ENCODE results near the gene AVPI1.
"Not testable (repeated sequence)": the region's sequence is repeated elsewhere in the genome, so short reads cannot be mapped to it uniquely, and the experiment has no call there.

AVPI1 gene

DNA sequence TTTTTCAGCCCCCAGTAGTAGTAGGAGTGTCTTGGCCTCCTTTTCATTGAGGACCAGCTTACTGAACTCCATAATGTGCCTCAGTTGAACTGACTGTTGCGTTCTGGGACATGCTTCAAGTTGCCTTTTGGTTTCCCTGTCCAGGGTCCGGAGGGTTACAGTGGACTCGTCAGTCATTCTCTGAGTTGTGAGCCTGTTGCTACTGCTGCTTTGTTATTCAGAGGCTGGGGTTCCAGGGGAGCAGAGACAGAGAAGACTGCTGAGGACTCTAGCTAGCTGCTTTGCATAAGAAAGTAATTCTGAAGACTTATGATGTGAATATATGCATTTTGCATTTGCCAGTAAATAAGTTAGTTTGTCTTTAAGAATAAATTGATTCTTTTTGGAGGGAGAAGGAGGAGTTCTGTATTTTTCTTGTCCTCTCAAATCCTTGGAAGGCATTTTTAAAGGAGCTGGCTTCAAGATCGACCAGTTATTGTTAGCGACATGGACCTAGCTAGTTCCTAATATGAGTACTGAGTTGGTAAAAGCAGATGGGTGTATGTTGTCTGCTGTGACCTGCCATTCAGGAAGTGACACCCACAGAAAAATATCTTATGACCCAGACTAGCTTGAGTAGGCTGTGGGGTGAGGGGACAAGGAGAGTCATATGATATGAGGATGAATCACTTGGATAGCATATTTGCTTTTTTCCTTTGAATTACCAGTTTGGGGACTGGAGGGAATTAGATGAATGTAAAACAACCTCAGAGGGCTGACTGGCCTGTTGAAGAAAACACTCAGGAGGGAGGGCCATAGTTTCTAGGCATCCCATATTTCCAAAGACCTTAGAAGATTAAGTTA, 38.3 kb downstream of the AVPI1 start:
- H2BK5ac ChIP-seq (ENCODE audit: low read length): no peak overlapping the region
- peaks cover 2% of the 10 kb centered on the region for H3K4me1 ChIP-seq (ENCODE audit: control insufficient read depth, low read depth, low read length)
- H3K79me1 ChIP-seq (ENCODE audit: low read length): peaks cover 11% of the 10 kb centered on the region
- H3K27ac ChIP-seq (ENCODE audit: low read depth, low read length): no peak overlapping the region
- H3K18ac ChIP-seq (ENCODE audit: low read length): no peak overlapping the region
- no peak overlapping the region for H4K8ac ChIP-seq (ENCODE audit: low read depth, low read length)
- H3K23ac ChIP-seq (ENCODE audit: low read length): no peak overlapping the region
- peak overlapping the region; percentile 21 for H3K9ac ChIP-seq (ENCODE audit: low read length)
- no peak overlapping the region for H3K56ac ChIP-seq (ENCODE audit: low read length)
- no peak overlapping the region for H3K4me3 ChIP-seq (ENCODE audit: low read length)
- no peak overlapping the region for H2AK5ac ChIP-seq (ENCODE audit: low read length)
- peaks cover 7% of the 10 kb centered on the region for H3K79me2 ChIP-seq (ENCODE audit: control insufficient read depth, insufficient read depth, low read length)
- H3K27me3 ChIP-seq (ENCODE audit: insufficient read depth, low read length, poor library complexity): no peaks in the 10 kb centered on the region
- no peak overlapping the region for H3K4me2 ChIP-seq (ENCODE audit: low read length)
- H4K5ac ChIP-seq (ENCODE audit: low read length): no peak overlapping the region
- H2BK120ac ChIP-seq (ENCODE audit: low read depth, low read length): no peak overlapping the region
- WGBS (ENCODE audit: extremely low coverage, insufficient coverage, low lambda C conversion rate): no CpG with 5 or more reads among the region's 5 CpGs
- H2BK15ac ChIP-seq (replicated peaks; ENCODE audit: low read depth): no peak overlapping the region
- no peak overlapping the region for H3K4ac ChIP-seq (ENCODE audit: low read depth, low read length)
- peaks cover 7% of the 10 kb centered on the region for H3K36me3 ChIP-seq (ENCODE audit: control insufficient read depth, insufficient read depth, low read length)
- peak; percentile 13 for DNase-seq

- peaks cover 2% of the 10 kb centered on the region for H3K4me1 ChIP-seq (ENCODE audit: control insufficient read depth, low read depth, low read length)
- no peak for DNase-seq
Observed at GRCh38 chr10:97647556-97647955, 39.5 kb downstream of the AVPI1 start.

DNA sequence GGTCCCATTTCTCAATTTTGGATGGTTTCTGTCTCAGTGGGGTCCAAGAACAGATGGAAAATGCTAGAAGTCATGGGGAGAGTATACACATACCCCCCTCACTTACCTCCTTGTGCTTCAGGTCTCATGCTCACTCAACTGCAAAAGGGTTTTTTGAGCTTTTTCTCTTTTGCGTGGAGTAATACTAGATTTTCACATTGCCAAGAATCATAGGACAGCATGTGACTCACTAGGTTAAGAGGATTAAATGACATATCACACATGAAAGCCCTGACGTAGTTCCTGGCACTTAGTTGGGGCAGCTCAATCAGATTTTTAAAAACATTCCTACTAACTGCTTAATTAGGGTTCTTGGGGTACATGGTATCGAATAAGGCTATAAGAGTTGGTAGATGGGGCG, 42.1 kb downstream of the AVPI1 start:
- H3K4me3 ChIP-seq (ENCODE audit: low read length): no peak overlapping the region
- no peak overlapping the region for H3K56ac ChIP-seq (ENCODE audit: low read length)
- H4K8ac ChIP-seq (ENCODE audit: low read depth, low read length): no peak overlapping the region
- peaks cover 22% of the 10 kb centered on the region for H3K79me2 ChIP-seq (ENCODE audit: control insufficient read depth, insufficient read depth, low read length)
- H3K27ac ChIP-seq (ENCODE audit: low read depth, low read length): no peak overlapping the region
- no peaks in the 10 kb centered on the region for H3K27me3 ChIP-seq (ENCODE audit: insufficient read depth, low read length, poor library complexity)
- H4K5ac ChIP-seq (ENCODE audit: low read length): no peak overlapping the region
- DNase-seq: no peak
- no peak overlapping the region for H3K23ac ChIP-seq (ENCODE audit: low read length)
- no peak overlapping the region for H3K9ac ChIP-seq (ENCODE audit: low read length)
- no peak overlapping the region for H2BK120ac ChIP-seq (ENCODE audit: low read depth, low read length)
- H3K36me3 ChIP-seq (ENCODE audit: control insufficient read depth, insufficient read depth, low read length): peaks cover 7% of the 10 kb centered on the region
- no peak overlapping the region for H3K18ac ChIP-seq (ENCODE audit: low read length)
- peaks cover 2% of the 10 kb centered on the region for H3K4me1 ChIP-seq (ENCODE audit: control insufficient read depth, low read depth, low read length)
- no peak overlapping the region for H2BK15ac ChIP-seq (replicated peaks; ENCODE audit: low read depth)
- H2BK5ac ChIP-seq (ENCODE audit: low read length): no peak overlapping the region
- no peak overlapping the region for H3K4ac ChIP-seq (ENCODE audit: low read depth, low read length)
- no peak overlapping the region for H2AK5ac ChIP-seq (ENCODE audit: low read length)
- no peak overlapping the region for H3K4me2 ChIP-seq (ENCODE audit: low read length)
- no CpG with 5 or more reads among the region's 4 CpGs for WGBS (ENCODE audit: extremely low coverage, insufficient coverage, low lambda C conversion rate)
- H3K79me1 ChIP-seq (ENCODE audit: low read length): peaks cover 23% of the 10 kb centered on the region

More at GRCh38 chr10:97647556-97647955, 39.5 kb downstream of the AVPI1 start:
- H3K27me3 ChIP-seq (ENCODE audit: insufficient read depth, low read length, poor library complexity): no peaks in the 10 kb centered on the region
- H3K18ac ChIP-seq (ENCODE audit: low read length): no peak overlapping the region
- peaks cover 7% of the 10 kb centered on the region for H3K36me3 ChIP-seq (ENCODE audit: control insufficient read depth, insufficient read depth, low read length)
- H2BK5ac ChIP-seq (ENCODE audit: low read length): no peak overlapping the region
- H4K5ac ChIP-seq (ENCODE audit: low read length): no peak overlapping the region
- no peak overlapping the region for H3K4me3 ChIP-seq (ENCODE audit: low read length)
- H2BK120ac ChIP-seq (ENCODE audit: low read depth, low read length): no peak overlapping the region
- H4K8ac ChIP-seq (ENCODE audit: low read depth, low read length): no peak overlapping the region
- no peak overlapping the region for H3K56ac ChIP-seq (ENCODE audit: low read length)
- no peak overlapping the region for H3K9ac ChIP-seq (ENCODE audit: low read length)
- H2BK15ac ChIP-seq (replicated peaks; ENCODE audit: low read depth): no peak overlapping the region
- peaks cover 17% of the 10 kb centered on the region for H3K79me1 ChIP-seq (ENCODE audit: low read length)
- H3K23ac ChIP-seq (ENCODE audit: low read length): no peak overlapping the region
- no peak overlapping the region for H2AK5ac ChIP-seq (ENCODE audit: low read length)
- H3K4me2 ChIP-seq (ENCODE audit: low read length): no peak overlapping the region
- no CpG with 5 or more reads among the region's 1 CpG for WGBS (ENCODE audit: extremely low coverage, insufficient coverage, low lambda C conversion rate)
- H3K79me2 ChIP-seq (ENCODE audit: control insufficient read depth, insufficient read depth, low read length): peaks cover 12% of the 10 kb centered on the region
- H3K27ac ChIP-seq (ENCODE audit: low read depth, low read length): no peak overlapping the region
- H3K4ac ChIP-seq (ENCODE audit: low read depth, low read length): no peak overlapping the region

GRCh38 chr10:97643441-97643985, 43.5 kb downstream of the AVPI1 start:
- H3K36me3 ChIP-seq (ENCODE audit: control insufficient read depth, insufficient read depth, low read length): peaks cover 7% of the 10 kb centered on the region
- H3K56ac ChIP-seq (ENCODE audit: low read length): no peak overlapping the region
- no peaks in the 10 kb centered on the region for H3K4me1 ChIP-seq (ENCODE audit: control insufficient read depth, low read depth, low read length)
- H2BK5ac ChIP-seq (ENCODE audit: low read length): no peak overlapping the region
- H3K27me3 ChIP-seq (ENCODE audit: insufficient read depth, low read length, poor library complexity): no peaks in the 10 kb centered on the region
- no peak overlapping the region for H2BK120ac ChIP-seq (ENCODE audit: low read depth, low read length)
- H3K79me2 ChIP-seq (ENCODE audit: control insufficient read depth, insufficient read depth, low read length): peaks cover 21% of the 10 kb centered on the region
- H4K8ac ChIP-seq (ENCODE audit: low read depth, low read length): no peak overlapping the region
- H4K5ac ChIP-seq (ENCODE audit: low read length): no peak overlapping the region
- no peak for DNase-seq
- H2BK15ac ChIP-seq (replicated peaks; ENCODE audit: low read depth): no peak overlapping the region
- no peak overlapping the region for H3K4me2 ChIP-seq (ENCODE audit: low read length)
- H3K27ac ChIP-seq (ENCODE audit: low read depth, low read length): no peak overlapping the region
- WGBS (ENCODE audit: extremely low coverage, insufficient coverage, low lambda C conversion rate): no CpG with 5 or more reads among the region's 4 CpGs
- H2AK5ac ChIP-seq (ENCODE audit: low read length): no peak overlapping the region
- no peak overlapping the region for H3K18ac ChIP-seq (ENCODE audit: low read length)
- H3K4me3 ChIP-seq (ENCODE audit: low read length): no peak overlapping the region
- no peak overlapping the region for H3K9ac ChIP-seq (ENCODE audit: low read length)
- peaks cover 20% of the 10 kb centered on the region for H3K79me1 ChIP-seq (ENCODE audit: low read length)
- no peak overlapping the region for H3K23ac ChIP-seq (ENCODE audit: low read length)
- H3K4ac ChIP-seq (ENCODE audit: low read depth, low read length): no peak overlapping the region

GRCh38 chr10:97642471-97643159, 44.4 kb downstream of the AVPI1 start:
- DNase-seq: not testable (repeated sequence)

More at GRCh38 chr10:97642471-97643159, 44.4 kb downstream of the AVPI1 start:
- H3K79me1 ChIP-seq (ENCODE audit: low read length): peaks cover 18% of the 10 kb centered on the region
- not testable (repeated sequence) for H3K27ac ChIP-seq (ENCODE audit: low read depth, low read length); H3K4ac ChIP-seq (ENCODE audit: low read depth, low read length); H4K5ac ChIP-seq (ENCODE audit: low read length); H2BK5ac ChIP-seq (ENCODE audit: low read length); H3K4me1 ChIP-seq (ENCODE audit: control insufficient read depth, low read depth, low read length); H3K9ac ChIP-seq (ENCODE audit: low read length); H3K36me3 ChIP-seq (ENCODE audit: control insufficient read depth, insufficient read depth, low read length); H3K27me3 ChIP-seq (ENCODE audit: insufficient read depth, low read length, poor library complexity); H3K23ac ChIP-seq (ENCODE audit: low read length); H4K8ac ChIP-seq (ENCODE audit: low read depth, low read length); H3K18ac ChIP-seq (ENCODE audit: low read length); H2AK5ac ChIP-seq (ENCODE audit: low read length); H3K4me3 ChIP-seq (ENCODE audit: low read length); H3K56ac ChIP-seq (ENCODE audit: low read length); H3K4me2 ChIP-seq (ENCODE audit: low read length); H2BK15ac ChIP-seq (replicated peaks; ENCODE audit: low read depth); H2BK120ac ChIP-seq (ENCODE audit: low read depth, low read length)
- peaks cover 19% of the 10 kb centered on the region for H3K79me2 ChIP-seq (ENCODE audit: control insufficient read depth, insufficient read depth, low read length)
- WGBS (ENCODE audit: extremely low coverage, insufficient coverage, low lambda C conversion rate): 92% methylated on average over 1 of the region's 13 CpGs

All from mesendoderm (in vitro differentiated cells).